Parathyroid adenoma (tissue), 2 donors: ENCODE measurements around the gene NDUFA13.

Experiments
- H2AFZ ChIP-seq: fragments of 300-600 bp; sonication (generic); one replicate; pipeline ENCODE4 v1.7.0; 2017; ENCODE audit warnings: antibody characterized with exemption, mild to moderate bottlenecking
- H3K27ac ChIP-seq: fragments of 300-600 bp; sonication (generic); one replicate; pipeline ENCODE4 v1.7.0; 2017
- H3K27me3 ChIP-seq: fragments of 300-600 bp; sonication (generic); one replicate; pipeline ENCODE4 v1.7.0; 2017; ENCODE audit warnings: low read length; ENCODE audit not compliant: control insufficient read depth, insufficient read depth
- H3K36me3 ChIP-seq: fragments of 300-600 bp; sonication (generic); one replicate; pipeline ENCODE4 v1.7.0; 2017; ENCODE audit warnings: low read length; ENCODE audit not compliant: control insufficient read depth, insufficient read depth
- H3K4me1 ChIP-seq: fragments of 300-600 bp; sonication (generic); one replicate; pipeline ENCODE4 v1.7.0; 2017; ENCODE audit warnings: control low read depth
- H3K4me2 ChIP-seq: fragments of 300-600 bp; sonication (generic); one replicate; pipeline ENCODE4 v1.7.0; 2017; ENCODE audit warnings: low read length
- H3K4me3 ChIP-seq: fragments of 300-600 bp; sonication (generic); one replicate; pipeline ENCODE4 v1.7.0; 2017; ENCODE audit warnings: low read depth, low read length
- H3K79me2 ChIP-seq: fragments of 300-600 bp; sonication (generic); one replicate; pipeline ENCODE4 v1.7.0; 2017; ENCODE audit warnings: control low read depth
- H3K9ac ChIP-seq: fragments of 300-600 bp; sonication (generic); one replicate; pipeline ENCODE4 v1.7.0; 2017; ENCODE audit warnings: mild to moderate bottlenecking
- H3K9me3 ChIP-seq: fragments of 300-600 bp; sonication (generic); one replicate; pipeline ENCODE4 v1.7.0; 2017; ENCODE audit warnings: low read length; ENCODE audit not compliant: control insufficient read depth
- CTCF ChIP-seq: fragments of 300-600 bp; sonication (generic); IDR thresholded peaks from one replicate; pipeline ENCODE4 v1.7.0; 2017; ENCODE audit warnings: antibody characterized with exemption, mild to moderate bottlenecking
- donor health status: primary hyperparathyroidism.

NDUFA13 gene

DNA sequence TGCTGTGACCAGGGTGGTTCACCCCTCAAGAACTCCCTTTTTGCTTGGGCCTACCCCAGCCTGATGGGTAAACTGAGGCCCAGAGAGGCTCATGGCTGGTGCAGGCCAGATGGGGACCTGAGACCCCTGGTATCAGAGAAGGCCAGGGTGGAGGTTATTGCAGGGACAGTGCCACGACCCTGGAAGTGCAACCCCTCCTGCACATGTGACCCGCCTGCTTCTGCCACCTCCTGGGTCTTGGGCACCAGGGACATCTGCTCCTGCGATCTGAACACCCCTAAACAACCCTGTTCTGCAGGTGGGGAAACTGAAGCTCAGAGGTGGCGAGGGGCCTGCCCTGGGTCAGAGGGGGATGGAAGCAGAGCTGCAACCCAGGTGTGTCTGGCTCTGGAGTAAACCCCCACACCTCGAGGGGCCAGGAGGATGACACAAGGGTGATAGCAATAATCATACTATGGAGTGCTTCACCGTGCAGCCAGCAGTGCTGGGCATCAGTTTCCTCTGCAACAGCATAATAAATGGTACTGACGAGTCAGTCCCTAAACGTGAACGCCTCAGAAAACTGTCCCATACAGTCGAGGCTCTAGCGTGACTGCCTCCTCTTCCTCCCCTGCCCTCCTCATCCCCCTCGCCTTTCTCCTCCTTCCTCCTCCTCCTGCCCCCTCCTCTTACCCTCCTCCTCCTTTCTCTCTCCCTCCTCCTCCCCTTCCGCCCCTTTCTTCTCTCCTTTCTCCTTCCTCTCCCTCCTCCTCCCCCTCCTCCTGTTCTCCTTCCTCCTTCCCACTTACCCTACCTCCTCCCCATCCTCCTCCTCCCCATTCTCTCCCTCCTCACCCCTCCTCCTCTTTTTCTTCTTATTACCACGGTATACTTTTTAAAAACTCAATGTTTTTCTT is 17.0 kb downstream of the NDUFA13 start:
- H3K79me2 ChIP-seq = no peaks in the 10 kb centered on the region
- no peaks in the 10 kb centered on the region for H3K9me3 ChIP-seq
- H3K4me1 ChIP-seq = no peaks in the 10 kb centered on the region
- no peak overlapping the region for H3K27ac ChIP-seq
- no peak for TF ChIP-seq CTCF
- H3K4me3 ChIP-seq = no peak overlapping the region
- no peaks in the 10 kb centered on the region for H3K27me3 ChIP-seq
- H3K36me3 ChIP-seq = no peaks in the 10 kb centered on the region
- H3K9ac ChIP-seq = no peak overlapping the region
- H2AFZ ChIP-seq = no peak overlapping the region
- H3K4me2 ChIP-seq = no peak overlapping the region

GRCh38 chr19:19533841-19534240 is 17.8 kb downstream of the NDUFA13 start:
- Histone ChIP-seq H2AFZ (no peak overlapping the region), H3K4me3 (no peak overlapping the region), H3K27ac (no peak overlapping the region), H3K79me2 (no peaks in the 10 kb centered on the region), H3K36me3 (no peaks in the 10 kb centered on the region), H3K27me3 (no peaks in the 10 kb centered on the region), H3K9me3 (no peaks in the 10 kb centered on the region), H3K9ac (no peak overlapping the region), H3K4me1 (peaks cover 3% of the 10 kb centered on the region), H3K4me2 (no peak overlapping the region)
- no peak for TF ChIP-seq CTCF

- H3K4me2 ChIP-seq = no peak overlapping the region
- TF ChIP-seq CTCF = no peak
- peaks cover 3% of the 10 kb centered on the region for H3K4me1 ChIP-seq
- H3K27me3 ChIP-seq = no peaks in the 10 kb centered on the region
- no peaks in the 10 kb centered on the region for H3K36me3 ChIP-seq
- no peak overlapping the region for H3K9ac ChIP-seq
- no peak overlapping the region for H2AFZ ChIP-seq
- H3K9me3 ChIP-seq = no peaks in the 10 kb centered on the region
- H3K27ac ChIP-seq = no peak overlapping the region
- H3K79me2 ChIP-seq = no peaks in the 10 kb centered on the region
- no peak overlapping the region for H3K4me3 ChIP-seq
Observed at GRCh38 chr19:19534556-19535265, 18.7 kb downstream of the NDUFA13 start.

- Histone ChIP-seq H3K4me1 (peaks cover 3% of the 10 kb centered on the region), H3K27ac (no peak overlapping the region), H3K4me2 (no peak overlapping the region), H3K9me3 (no peaks in the 10 kb centered on the region), H3K27me3 (no peaks in the 10 kb centered on the region), H3K79me2 (no peaks in the 10 kb centered on the region), H3K36me3 (no peaks in the 10 kb centered on the region), H2AFZ (no peak overlapping the region), H3K4me3 (no peak overlapping the region), H3K9ac (no peak overlapping the region)
- TF ChIP-seq CTCF = no peak
Observed at GRCh38 chr19:19535311-19536191, 19.5 kb downstream of the NDUFA13 start.
